ENCODE results near the gene LRRC10B.

DNA sequence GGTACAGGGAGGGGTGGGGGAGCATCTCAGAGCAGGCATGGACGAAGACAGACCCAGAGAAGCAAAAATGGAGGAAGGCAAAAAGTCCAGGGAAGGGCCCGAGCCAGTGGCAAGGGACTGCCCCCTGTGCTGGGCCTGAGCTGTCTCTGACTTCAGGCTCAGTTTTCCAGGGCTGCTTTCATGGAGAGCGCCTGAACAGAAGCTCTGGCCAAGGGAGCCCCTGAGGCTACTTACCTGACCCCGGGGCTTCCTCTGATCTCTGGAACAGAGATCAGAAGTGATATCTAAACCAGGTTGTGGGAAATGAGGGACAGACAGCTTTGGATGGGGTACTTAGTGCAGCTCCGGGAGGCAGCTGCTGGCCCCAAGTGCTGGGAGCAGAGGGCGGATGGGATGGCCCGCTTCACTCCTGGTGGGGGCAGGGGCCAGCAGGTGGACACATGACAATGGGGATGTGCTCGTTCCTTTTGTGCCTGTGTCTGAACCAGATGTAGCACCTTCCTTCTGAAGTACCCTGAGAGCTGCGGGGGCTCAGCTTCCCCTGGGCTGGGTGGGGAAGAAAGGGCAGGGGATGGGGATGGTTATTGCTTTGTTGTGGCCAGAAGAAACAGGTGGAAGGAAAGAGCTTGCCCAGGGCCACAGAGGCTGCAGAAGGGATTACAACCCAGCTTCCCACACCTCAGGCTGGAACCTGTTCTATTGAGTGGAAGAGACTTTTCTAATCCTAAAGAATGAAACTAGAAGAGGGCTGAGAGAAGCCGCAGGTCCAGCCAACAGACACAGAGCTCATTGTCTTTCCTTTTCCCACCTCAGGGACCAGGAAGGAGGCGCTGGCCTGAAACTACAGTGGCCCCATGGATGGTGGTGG is 5.7 kb downstream of the LRRC10B start:
- no peak for TF ChIP-seq POLR2A (IDR thresholded peaks at IDR 0.05)
- TF ChIP-seq, protein P1, sequence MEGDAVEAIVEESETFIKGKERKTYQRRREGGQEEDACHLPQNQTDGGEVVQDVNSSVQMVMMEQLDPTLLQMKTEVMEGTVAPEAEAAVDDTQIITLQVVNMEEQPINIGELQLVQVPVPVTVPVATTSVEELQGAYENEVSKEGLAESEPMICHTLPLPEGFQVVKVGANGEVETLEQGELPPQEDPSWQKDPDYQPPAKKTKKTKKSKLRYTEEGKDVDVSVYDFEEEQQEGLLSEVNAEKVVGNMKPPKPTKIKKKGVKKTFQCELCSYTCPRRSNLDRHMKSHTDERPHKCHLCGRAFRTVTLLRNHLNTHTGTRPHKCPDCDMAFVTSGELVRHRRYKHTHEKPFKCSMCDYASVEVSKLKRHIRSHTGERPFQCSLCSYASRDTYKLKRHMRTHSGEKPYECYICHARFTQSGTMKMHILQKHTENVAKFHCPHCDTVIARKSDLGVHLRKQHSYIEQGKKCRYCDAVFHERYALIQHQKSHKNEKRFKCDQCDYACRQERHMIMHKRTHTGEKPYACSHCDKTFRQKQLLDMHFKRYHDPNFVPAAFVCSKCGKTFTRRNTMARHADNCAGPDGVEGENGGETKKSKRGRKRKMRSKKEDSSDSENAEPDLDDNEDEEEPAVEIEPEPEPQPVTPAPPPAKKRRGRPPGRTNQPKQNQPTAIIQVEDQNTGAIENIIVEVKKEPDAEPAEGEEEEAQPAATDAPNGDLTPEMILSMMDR (IDR thresholded peaks at IDR 0.05), result no peak
